Epithelial cell of proximal tubule (primary cell): ENCODE results near the gene TTYH3. TPM values are rescaled to one million over a fixed set of nuclear protein-coding genes. Genes with fewer than 3 reads are reported as not detected.

Experiments used
- DNase-seq: peaks from one replicate; pipeline ENCODE4 v3.0.0-alpha.2; 2011; ENCODE audit warnings: low read depth
- H3K4me3 ChIP-seq: 2 replicates; pipeline ENCODE4 v1.5.1; 2011; ENCODE audit warnings: low read depth, mild to moderate bottlenecking, low read length
- total RNA-seq: library from RNA; depleted of rRNA; stranded (reverse); fragments of >200 nt; gene quantifications from 2 replicates; pipeline ENCODE4 v1.2.3, GENCODE V29; 2015
- TF ChIP-seq, protein P1 (sequence below): conservative IDR thresholded peaks from 2 replicates; pipeline ENCODE4 v1.5.1; 2012; ENCODE audit warnings: low read depth, mild to moderate bottlenecking, low read length

Gene TTYH3
- total RNA-seq, 1 donor from 2014 or later, result 97.6 TPM

DNA sequence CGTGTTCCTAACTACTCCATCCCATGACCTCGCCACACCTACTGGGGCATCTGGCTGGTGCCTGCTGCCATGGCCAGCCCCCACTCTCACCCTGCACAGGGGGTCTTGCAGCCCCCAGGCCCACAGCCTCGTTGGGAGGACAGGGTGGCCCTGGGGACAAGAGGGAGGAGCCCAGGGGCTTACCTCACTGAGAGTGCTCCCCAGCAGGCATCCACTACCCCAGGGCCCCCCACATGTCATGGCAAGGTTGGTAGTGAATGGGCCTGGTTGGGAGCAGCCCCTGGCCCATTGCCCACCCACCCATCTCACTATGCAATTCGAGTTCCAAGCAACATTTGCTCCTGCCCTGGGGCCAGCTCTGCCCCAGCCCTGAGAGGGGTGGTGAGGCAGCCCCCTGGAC lies 32.2 kb downstream of the TTYH3 start:
- DNase-seq, result no peak
- TF ChIP-seq, protein P1, sequence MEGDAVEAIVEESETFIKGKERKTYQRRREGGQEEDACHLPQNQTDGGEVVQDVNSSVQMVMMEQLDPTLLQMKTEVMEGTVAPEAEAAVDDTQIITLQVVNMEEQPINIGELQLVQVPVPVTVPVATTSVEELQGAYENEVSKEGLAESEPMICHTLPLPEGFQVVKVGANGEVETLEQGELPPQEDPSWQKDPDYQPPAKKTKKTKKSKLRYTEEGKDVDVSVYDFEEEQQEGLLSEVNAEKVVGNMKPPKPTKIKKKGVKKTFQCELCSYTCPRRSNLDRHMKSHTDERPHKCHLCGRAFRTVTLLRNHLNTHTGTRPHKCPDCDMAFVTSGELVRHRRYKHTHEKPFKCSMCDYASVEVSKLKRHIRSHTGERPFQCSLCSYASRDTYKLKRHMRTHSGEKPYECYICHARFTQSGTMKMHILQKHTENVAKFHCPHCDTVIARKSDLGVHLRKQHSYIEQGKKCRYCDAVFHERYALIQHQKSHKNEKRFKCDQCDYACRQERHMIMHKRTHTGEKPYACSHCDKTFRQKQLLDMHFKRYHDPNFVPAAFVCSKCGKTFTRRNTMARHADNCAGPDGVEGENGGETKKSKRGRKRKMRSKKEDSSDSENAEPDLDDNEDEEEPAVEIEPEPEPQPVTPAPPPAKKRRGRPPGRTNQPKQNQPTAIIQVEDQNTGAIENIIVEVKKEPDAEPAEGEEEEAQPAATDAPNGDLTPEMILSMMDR, result no peak
- no peak overlapping the region for H3K4me3 ChIP-seq

GRCh38 chr7:2665359-2665791 lies 33.6 kb downstream of the TTYH3 start:
- TF ChIP-seq, protein P1, result no peak
- H3K4me3 ChIP-seq, result no peak overlapping the region
- no peak for DNase-seq

- no peak overlapping the region for H3K4me3 ChIP-seq
- DNase-seq, result no peak
- TF ChIP-seq, protein P1, result no peak
Observed at GRCh38 chr7:2666155-2666554, 34.4 kb downstream of the TTYH3 start.

DNA sequence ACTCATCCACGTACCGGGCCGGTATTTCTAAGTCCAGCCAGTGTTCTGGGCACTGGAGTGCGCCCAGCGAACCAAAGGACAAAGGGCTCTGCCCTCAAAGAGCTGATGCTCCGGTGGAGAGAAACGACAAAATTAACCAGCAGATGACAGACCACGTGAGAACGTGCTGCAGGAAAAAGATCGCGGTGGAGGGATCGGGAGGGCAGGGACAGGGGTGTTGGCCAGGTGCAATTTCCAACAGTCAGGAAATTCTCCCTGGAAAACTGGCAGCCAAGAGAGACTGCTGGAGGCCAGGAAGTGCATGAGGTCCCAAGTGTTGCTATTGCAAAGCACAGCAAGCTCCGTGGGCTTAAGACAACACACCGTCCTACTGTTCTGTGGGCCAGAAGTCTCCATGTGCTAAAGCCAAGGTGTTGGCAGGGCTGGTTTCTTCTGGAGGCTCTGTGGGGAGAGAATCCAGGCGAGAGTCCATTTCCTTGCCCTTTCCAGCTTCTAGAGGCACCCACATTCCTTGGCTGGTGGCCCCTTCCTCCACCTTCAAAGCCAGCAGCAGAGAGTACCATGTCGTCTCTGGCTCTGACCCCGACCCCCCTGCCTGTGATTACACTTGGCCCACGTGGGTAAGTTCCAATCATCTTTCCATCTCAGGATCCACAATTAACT lies 34.9 kb downstream of the TTYH3 start:
- TF ChIP-seq, protein P1, result no peak
- H3K4me3 ChIP-seq, result no peak overlapping the region
- no peak for DNase-seq

- no peak overlapping the region for H3K4me3 ChIP-seq
- DNase-seq, result no peak
- TF ChIP-seq, protein P1, result no peak
Observed at GRCh38 chr7:2667843-2668242, 36.1 kb downstream of the TTYH3 start.

GRCh38 chr7:2668401-2668800 lies 36.6 kb downstream of the TTYH3 start:
- TF ChIP-seq, protein P1, result no peak
- H3K4me3 ChIP-seq, result no peak overlapping the region
- no peak for DNase-seq

DNA sequence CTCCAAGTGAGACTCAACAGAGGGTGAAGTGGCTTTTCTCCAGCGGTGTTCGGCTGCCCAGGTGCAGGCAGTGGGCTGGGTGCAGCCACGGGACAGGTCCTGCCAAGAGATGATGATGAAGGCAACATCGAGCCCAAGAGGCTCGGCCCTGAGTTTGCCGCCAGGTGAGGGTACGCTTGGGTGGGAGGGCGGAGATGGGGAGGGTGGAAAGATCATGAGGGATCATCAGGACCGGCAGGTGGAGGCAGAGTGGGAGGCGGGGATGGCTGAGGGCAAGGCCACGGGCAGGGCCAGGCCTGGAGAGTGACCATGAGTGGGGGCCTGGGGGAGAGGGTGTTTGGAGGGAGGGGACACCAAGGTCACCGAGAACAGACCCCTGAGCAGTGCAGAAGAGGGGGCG lies 38.4 kb downstream of the TTYH3 start:
- no peak overlapping the region for H3K4me3 ChIP-seq
- TF ChIP-seq, protein P1, result no peak
- no peak for DNase-seq
